MCF 10A (cell line): ENCODE results near the gene PHF14. TPM values are rescaled to one million over a fixed set of nuclear protein-coding genes. Genes with fewer than 3 reads are reported as not detected.

Source experiments
- BruUV-seq: library from RNA; stranded (reverse); fragments of 400-500 nt; replicated peaks from 2 replicates; lab custom pipeline; 2021; lab: Mats Ljungman, UMichigan
- CTCF ChIA-PET: fragments of 300-600 bp; sonication (Branson Sonifier 250); formaldehyde crosslinking; extraction: SDS; loops from one replicate; lab custom pipeline; 2021; ENCODE audit warnings: antibody characterized with exemption, inconsistent platforms; lab: Yijun Ruan, JAX
- POLR2A ChIA-PET: fragments of 300-600, 350-650 bp; sonication (Branson Sonifier 250); formaldehyde crosslinking; extraction: SDS; loops from one replicate; lab custom pipeline; 2020; ENCODE audit warnings: antibody characterized with exemption, inconsistent platforms; lab: Yijun Ruan, JAX
- DNase-seq: peaks from one replicate; pipeline ENCODE4 v3.0.0-alpha.2; 2018; ENCODE audit not compliant: unreplicated experiment
- H3K27ac Mint-ChIP-seq: one replicate; pipeline ENCODE4 v1.8.0; 2022; ENCODE audit warnings: mild to moderate bottlenecking, low read depth, mixed read lengths; ENCODE audit not compliant: unreplicated experiment
- H3K27me3 Mint-ChIP-seq: one replicate; pipeline ENCODE4 v1.8.0; 2022; ENCODE audit warnings: mixed read lengths; ENCODE audit not compliant: insufficient read depth, unreplicated experiment
- H3K36me3 Mint-ChIP-seq: one replicate; pipeline ENCODE4 v1.8.0; 2022; ENCODE audit warnings: mild to moderate bottlenecking, moderate library complexity, mixed read lengths; ENCODE audit not compliant: insufficient read depth, unreplicated experiment
- H3K4me1 Mint-ChIP-seq: one replicate; pipeline ENCODE4 v1.8.0; 2022; ENCODE audit warnings: mixed read lengths; ENCODE audit not compliant: insufficient read depth, unreplicated experiment
- H3K4me3 Mint-ChIP-seq: one replicate; pipeline ENCODE4 v1.8.0; 2022; ENCODE audit warnings: mild to moderate bottlenecking, moderate library complexity, mixed read lengths; ENCODE audit not compliant: unreplicated experiment
- H3K9me3 Mint-ChIP-seq: one replicate; pipeline ENCODE4 v1.8.0; 2022; ENCODE audit warnings: mixed read lengths; ENCODE audit not compliant: unreplicated experiment
- intact Hi-C: fragments of 100-400 bp; cut with micrococcal nuclease; formaldehyde crosslinking; loops from 2 replicates; pipeline ENCODE4 v1.14.1; 2022
- total RNA-seq: library from RNA; stranded (reverse); gene quantifications from 2 replicates; pipeline ENCODE4 v1.2.3, GENCODE V29; 2022
- TF ChIP-seq, protein P1 (sequence below): fragments of 200-600 bp; IDR thresholded peaks from one replicate; pipeline ENCODE4 v1.8.0; 2022; ENCODE audit warnings: antibody characterized with exemption, mild to moderate bottlenecking; ENCODE audit not compliant: unreplicated experiment

The PHF14 gene
- total RNA-seq, 1 experiment from 2014 or later, result 39.6 TPM

- H3K9me3 Mint-ChIP-seq, result no peaks in the 10 kb centered on the region
- H3K27ac Mint-ChIP-seq, result no peak overlapping the region
- no peak overlapping the region for H3K4me3 Mint-ChIP-seq
- TF ChIP-seq, protein P1, sequence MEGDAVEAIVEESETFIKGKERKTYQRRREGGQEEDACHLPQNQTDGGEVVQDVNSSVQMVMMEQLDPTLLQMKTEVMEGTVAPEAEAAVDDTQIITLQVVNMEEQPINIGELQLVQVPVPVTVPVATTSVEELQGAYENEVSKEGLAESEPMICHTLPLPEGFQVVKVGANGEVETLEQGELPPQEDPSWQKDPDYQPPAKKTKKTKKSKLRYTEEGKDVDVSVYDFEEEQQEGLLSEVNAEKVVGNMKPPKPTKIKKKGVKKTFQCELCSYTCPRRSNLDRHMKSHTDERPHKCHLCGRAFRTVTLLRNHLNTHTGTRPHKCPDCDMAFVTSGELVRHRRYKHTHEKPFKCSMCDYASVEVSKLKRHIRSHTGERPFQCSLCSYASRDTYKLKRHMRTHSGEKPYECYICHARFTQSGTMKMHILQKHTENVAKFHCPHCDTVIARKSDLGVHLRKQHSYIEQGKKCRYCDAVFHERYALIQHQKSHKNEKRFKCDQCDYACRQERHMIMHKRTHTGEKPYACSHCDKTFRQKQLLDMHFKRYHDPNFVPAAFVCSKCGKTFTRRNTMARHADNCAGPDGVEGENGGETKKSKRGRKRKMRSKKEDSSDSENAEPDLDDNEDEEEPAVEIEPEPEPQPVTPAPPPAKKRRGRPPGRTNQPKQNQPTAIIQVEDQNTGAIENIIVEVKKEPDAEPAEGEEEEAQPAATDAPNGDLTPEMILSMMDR, result no peak
- POLR2A ChIA-PET, result no interaction called here
- intact Hi-C loops, result no loop called here
- no peaks in the 10 kb centered on the region for H3K27me3 Mint-ChIP-seq
- no TSS peak for BruUV-seq
- DNase-seq, result peak; percentile 23
- CTCF ChIA-PET, result no interaction called here
- no peaks in the 10 kb centered on the region for H3K36me3 Mint-ChIP-seq
- no peaks in the 10 kb centered on the region for H3K4me1 Mint-ChIP-seq
These were observed 204.1 kb downstream of the PHF14 start for GRCh38 chr7:11177793-11178192.

DNA sequence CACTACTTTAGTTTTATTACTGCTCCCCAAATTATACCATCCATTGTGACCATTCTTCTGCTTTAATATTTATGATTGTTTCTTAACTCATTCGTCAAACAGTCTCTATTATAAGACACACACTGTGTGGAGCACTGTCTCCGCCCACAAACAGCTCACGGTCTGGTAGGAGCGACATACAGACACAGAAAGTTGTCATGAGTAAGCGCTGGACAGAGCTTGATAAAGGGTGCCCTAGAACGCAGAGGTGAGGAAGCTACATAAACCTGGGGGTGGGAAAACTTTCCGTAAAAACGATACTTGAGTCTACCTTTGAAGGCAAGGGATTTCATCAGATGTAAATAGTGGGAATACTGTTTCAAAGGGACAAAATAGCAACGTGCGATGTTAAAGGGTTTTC, 207.9 kb downstream of the PHF14 start:
- no peak for DNase-seq
- Mint-ChIP-seq H3K36me3 (peaks cover 7% of the 10 kb centered on the region), H3K27ac (no peak overlapping the region), H3K27me3 (no peaks in the 10 kb centered on the region), H3K9me3 (peaks cover 10% of the 10 kb centered on the region), H3K4me3 (no peak overlapping the region), H3K4me1 (no peaks in the 10 kb centered on the region)
- POLR2A ChIA-PET, result no interaction called here
- TF ChIP-seq, protein P1, result no peak
- intact Hi-C loops, result no loop called here
- CTCF ChIA-PET, result no interaction called here
- no TSS peak for BruUV-seq

- TF ChIP-seq, protein P1, result no peak
- Mint-ChIP-seq H3K27ac (no peak overlapping the region), H3K27me3 (no peaks in the 10 kb centered on the region), H3K36me3 (peaks cover 7% of the 10 kb centered on the region), H3K4me1 (no peaks in the 10 kb centered on the region), H3K4me3 (no peak overlapping the region), H3K9me3 (peaks cover 10% of the 10 kb centered on the region)
- ChIA-PET CTCF (interaction anchor here (0.9 to 1.5 kb wide), 3 partner anchors 10 to 28 kb away, joined by 3 to 5 read pairs (median 5); no protein-coding TSS in a partner anchor), POLR2A (no interaction called here)
- no TSS peak for BruUV-seq
- no peak for DNase-seq
- intact Hi-C loops, result no loop called here
These were observed 209.1 kb downstream of the PHF14 start for GRCh38 chr7:11182736-11183135.

DNA sequence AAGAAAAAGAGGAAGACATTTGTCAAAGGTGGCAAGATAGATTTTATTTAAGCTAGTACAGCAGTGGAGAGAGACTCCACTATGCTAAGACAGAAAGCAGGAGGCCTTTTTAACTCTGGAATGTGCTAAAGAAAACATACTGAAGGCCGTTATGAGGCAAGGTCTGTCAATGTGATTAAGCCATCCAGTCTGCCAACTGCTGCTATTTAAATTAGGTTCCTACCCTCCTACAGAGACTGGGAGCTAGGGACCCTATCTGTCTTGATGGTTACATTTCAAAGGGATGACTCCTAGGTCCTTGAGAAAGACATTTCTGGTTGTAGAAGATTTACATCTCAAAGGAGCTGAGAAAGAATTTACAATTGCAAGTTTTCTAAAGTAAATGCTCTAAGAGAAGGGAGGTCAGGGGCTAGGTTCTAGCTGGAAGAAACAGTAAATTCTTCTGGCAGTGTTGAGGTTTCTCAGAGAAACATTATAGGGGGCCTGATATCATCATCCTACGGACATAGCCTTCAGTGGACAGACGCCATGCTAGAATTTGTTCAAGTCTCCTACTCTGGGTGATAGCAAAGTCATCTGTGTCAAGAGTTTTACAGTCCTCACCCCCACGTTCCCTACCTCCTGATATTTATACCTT, 211.6 kb downstream of the PHF14 start:
- Mint-ChIP-seq H3K27me3 (no peaks in the 10 kb centered on the region), H3K9me3 (peaks cover 10% of the 10 kb centered on the region), H3K4me1 (no peaks in the 10 kb centered on the region), H3K27ac (no peak overlapping the region), H3K4me3 (no peak overlapping the region), H3K36me3 (peaks cover 7% of the 10 kb centered on the region)
- POLR2A ChIA-PET, result no interaction called here
- intact Hi-C loops, result no loop called here
- TF ChIP-seq, protein P1, result no peak
- no TSS peak for BruUV-seq
- CTCF ChIA-PET, result interaction anchor here (0.6 kb wide), 1 partner anchor 1636 kb away, joined by 3 read pairs; no protein-coding TSS in a partner anchor
- no peak for DNase-seq
